Endometrial microvascular endothelial cells (primary cell): Measurements from ENCODE around the gene TMEM200B. TPM values are rescaled to one million over a fixed set of nuclear protein-coding genes. Genes with fewer than 3 reads are reported as not detected.
"Not testable (repeated sequence)": the region's sequence is repeated elsewhere in the genome, so short reads cannot be mapped to it uniquely, and the experiment has no call there.

Experiments
- in situ Hi-C: cut with HindIII; loops from 2 replicates; pipeline ENCODE4 v1.10.0; 2017; ENCODE audit warnings: low sequenced_read_pairs, low pct_unique_long_range_greater_than_20kb; ENCODE audit errors: inconsistent ontology term
- total RNA-seq: library from RNA; depleted of rRNA; stranded (reverse); fragments of >200 nt; gene quantifications from one replicate; pipeline ENCODE4 v1.2.3, GENCODE V29; 2015; ENCODE audit errors: inconsistent ontology term

TMEM200B gene
- total RNA-seq, 1 donor from 2014 or later, result 2.7 TPM

GRCh38 chr1:29142714-29143113 is 19.0 kb upstream of the TMEM200B start:
- in situ Hi-C loops, result no loop called here

- in situ Hi-C loops, result no loop called here
These were observed 12.8 kb upstream of the TMEM200B start for GRCh38 chr1:29136391-29136915.

DNA sequence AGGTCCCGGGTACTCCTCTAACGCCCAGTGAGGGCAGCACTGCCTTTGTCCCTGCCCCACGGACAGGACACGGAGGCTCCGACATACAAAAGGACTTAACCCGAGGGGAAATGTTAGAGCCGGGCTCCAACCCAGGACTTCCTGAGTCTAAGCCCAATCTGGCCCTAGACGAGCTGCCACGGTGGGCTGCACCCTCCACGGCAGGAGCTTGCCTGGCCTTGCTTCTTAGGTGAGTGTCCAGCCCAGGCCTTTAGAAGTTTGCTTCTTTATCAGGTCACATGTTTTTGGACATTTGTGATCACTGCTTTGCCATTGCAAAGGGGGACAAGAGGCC is 11.0 kb upstream of the TMEM200B start:
- in situ Hi-C loops, result no loop called here

DNA sequence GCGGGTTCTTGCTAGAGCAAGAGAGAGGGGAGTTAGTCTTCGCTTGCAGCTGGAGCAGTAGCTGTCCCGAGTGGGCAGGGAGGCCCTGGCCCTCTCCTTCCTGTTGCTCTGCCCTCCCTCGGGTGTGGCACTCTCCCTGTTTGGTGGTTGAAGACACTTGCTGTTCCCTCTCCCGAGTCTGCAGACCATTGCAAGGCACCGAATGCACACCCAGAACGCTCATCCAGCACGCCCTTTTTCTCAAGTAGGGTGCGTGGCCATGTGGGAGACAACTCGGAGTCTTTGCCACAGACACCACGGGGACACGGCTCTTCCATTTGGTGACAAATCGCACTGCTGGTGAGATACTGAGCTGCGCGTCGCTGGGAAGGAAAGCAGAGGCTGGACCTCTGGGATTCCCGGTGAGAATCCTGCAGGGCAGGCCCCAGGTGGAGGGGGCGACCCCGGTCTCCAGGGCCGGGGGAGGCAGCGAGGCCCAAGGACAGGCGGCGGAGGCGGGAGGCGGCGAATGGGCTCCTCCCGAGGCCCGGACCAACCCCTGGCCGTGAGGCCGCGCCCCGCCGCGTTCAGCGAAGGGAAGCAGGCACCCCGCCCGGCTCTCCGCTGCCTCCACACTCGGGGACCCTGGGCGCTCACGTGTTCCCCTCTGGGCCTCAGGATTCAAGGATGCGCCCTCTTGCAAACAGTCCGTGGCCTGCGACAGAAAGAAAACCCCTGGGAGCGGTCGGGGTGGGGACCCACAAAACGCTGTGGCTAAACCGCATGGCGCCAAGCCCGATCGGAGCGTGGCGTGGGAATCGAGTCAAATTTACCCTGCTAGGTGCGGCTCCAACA is 10.4 kb upstream of the TMEM200B start:
- in situ Hi-C loops, result no loop called here

- in situ Hi-C loops, result not testable (repeated sequence)
These were observed 7.4 kb upstream of the TMEM200B start for GRCh38 chr1:29131056-29131455.

DNA sequence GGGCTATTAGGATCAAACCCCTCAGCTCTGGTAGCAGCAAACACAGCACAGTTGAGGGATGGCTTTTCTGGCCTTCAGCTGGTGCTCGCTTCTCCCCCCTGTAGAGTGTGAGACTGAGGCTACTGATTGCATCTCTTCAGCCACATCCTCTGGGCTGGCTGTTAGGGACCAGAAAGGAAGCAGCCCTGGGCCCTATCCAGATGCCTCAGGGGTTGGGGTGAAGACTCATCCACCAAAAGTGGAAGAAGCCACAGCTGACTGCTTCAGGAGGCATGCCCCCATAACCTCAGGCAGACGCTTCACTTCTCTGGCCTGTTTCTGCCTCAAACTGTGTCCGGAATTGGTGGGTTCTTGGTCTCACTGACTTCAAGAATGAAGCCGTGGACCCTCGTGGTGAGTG is 6.2 kb upstream of the TMEM200B start:
- in situ Hi-C loops, result no loop called here

DNA sequence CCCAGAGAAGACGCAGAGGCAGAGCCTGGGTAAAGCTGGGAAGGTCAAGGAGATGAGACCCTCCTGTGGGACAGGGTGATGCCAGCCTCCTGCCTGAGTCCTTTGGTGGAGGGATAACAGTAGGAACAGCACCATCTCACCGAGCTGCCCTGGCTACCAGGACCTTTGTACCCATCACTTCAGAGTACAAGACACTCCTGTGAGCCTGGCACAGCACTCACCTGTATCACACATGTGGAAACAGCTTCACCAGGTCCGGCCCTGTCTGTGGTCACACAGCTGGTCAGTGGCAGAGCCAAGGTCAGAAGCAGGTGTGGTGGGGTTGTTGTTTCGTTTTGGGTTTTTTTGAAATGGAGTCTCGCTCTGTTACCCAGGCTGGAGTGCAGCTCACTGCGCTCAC is 5.0 kb upstream of the TMEM200B start:
- in situ Hi-C loops, result no loop called here

GRCh38 chr1:29126198-29126597 is 2.5 kb upstream of the TMEM200B start:
- in situ Hi-C loops, result no loop called here

DNA sequence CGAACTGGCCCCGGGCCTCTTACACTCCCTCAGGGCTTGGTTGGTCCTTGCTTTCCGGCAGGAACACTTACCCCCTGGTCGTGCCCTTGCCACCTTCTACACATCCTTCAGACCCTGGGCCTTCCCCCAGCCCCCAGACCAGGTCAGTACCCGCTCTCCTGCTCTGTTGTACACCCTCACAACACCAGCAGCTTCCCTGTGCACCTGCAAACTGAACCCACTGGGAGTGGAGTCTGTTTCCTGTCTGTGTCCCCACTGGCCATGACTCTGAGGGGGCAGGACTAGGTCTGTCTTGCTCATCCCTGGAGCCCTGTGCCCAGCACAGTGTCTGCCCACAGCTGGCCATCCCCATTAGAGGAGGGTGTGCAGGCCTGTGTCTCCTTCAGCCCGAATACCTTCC is 2.1 kb upstream of the TMEM200B start:
- in situ Hi-C loops, result no loop called here

- in situ Hi-C loops, result no loop called here
These were observed 1.5 kb upstream of the TMEM200B start for GRCh38 chr1:29125237-29125641.

- in situ Hi-C loops, result no loop called here
These were observed 898 bp upstream of the TMEM200B start for GRCh38 chr1:29124366-29125236.

GRCh38 chr1:29123053-29123886 is 433 bp downstream of the TMEM200B start:
- in situ Hi-C loops, result no loop called here

DNA sequence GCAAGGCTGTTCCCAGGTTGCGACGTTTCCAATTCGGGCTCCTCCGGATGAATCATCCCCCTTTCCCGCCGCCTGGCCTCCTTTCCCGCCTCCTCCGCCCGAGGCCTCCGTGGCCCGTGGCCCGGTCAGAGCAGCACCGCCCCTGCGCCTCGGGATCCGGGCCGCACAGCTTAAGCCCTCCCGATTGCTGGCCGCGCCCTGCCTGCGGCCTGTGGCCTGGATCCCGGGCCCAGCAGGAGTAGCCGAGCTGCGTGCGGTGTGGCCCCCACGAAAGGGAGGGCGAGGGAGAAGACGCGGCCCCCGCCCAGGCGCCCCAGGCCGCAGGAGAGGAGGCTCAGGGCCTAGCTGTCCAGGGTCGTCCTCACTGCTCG is 1.0 kb downstream of the TMEM200B start:
- in situ Hi-C loops, result no loop called here

GRCh38 chr1:29121936-29122681 is 1.6 kb downstream of the TMEM200B start:
- in situ Hi-C loops, result no loop called here

DNA sequence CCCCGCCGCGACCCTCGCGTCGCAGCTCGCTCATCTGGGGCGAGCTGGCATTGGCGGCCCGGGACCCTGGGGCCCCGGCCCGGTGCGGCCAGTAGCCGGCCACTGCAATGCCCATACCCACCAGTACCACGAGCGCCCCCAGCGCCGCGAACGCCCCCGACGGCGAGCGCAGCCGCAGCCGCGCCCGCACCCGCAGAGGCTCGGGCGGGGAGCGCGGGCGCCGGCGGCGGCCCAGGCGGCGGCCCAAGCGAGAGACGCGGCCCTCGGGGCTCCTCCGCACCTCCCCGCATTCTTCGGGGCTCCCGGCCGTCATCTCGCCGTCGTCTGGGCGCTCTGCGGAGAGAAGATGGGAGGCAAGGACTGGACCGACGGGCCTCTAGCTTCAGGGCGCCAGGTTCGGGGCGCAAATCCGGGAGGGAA is 2.2 kb downstream of the TMEM200B start:
- in situ Hi-C loops, result no loop called here

- in situ Hi-C loops, result no loop called here
These were observed 2.7 kb downstream of the TMEM200B start for GRCh38 chr1:29120947-29121485.

DNA sequence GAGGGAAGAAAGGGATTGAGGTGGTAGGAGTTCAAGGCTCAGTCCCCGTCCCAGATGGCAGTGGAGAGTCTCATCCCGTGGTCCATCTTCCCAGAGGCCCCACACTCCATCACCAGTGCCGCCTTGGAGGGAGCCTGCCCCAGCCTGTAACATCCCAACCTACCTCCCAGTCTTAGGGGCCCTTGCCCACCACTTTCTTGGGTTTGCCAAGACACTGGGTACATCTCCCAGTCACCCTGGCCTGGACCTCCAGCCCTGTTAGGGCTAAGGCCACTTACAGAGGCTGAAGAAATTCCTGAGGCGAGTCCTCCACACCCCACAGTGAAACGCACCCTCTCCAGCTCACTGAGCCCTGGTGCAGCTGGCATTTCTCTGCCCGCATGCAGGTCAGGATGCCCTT is 3.3 kb downstream of the TMEM200B start:
- in situ Hi-C loops, result no loop called here
